ENCODE measurements around the gene KANK3. TPM values are rescaled to one million over a fixed set of nuclear protein-coding genes. Genes with fewer than 3 reads are reported as not detected.
A peak's percentile ranks its signal among the peaks of the same experiment; 100 is the strongest.

Gene KANK3
- total and polyA plus RNA-seq, 10 of the 15 experiments (the other 5 are each of a cell fraction or from before 2014, with no cell fraction given), result 0.03 to 0.93 (median 0.22) TPM; not detected in 1

- FAIRE-seq, result no peak
- WGBS (ENCODE audit: insufficient coverage, insufficient replicate concordance, low lambda C conversion rate, missing lambda C conversion rate), result 85% methylated on average over 14 of the region's 17 CpGs
These were observed 32.6 kb downstream of the KANK3 start for GRCh38 chr19:8310342-8311055.

GRCh38 chr19:8308891-8309291 is 34.2 kb downstream of the KANK3 start:
- H3K9ac ChIP-seq (ENCODE audit: control insufficient read depth, insufficient read depth, low read length), result no peak overlapping the region; the same call in 1 of the 2 replicates
- BruUV-seq (replicated peaks), result TSS peak; percentile 77
- H3K9me3 ChIP-seq (replicated peaks; ENCODE audit: control insufficient read depth, insufficient read depth, low read length), result no peaks in the 10 kb centered on the region
- in situ Hi-C loops (cut with MboI) (loop anchor here (5.0 kb wide), 1 partner anchor 37 kb away; no protein-coding TSS in a partner anchor), intact Hi-C loops (cut with micrococcal nuclease; ENCODE audit: unreplicated experiment) (no loop called here)
- H3K27ac ChIP-seq (ENCODE audit: control insufficient read depth, insufficient read depth), result no peak overlapping the region
- RAD21 ChIA-PET (ENCODE audit: unreplicated experiment), result no interaction called here
- peaks cover 9 to 12% of the 10 kb centered on the region in 2 experiments; a peak in 3 of 4 replicates for H3K36me3 ChIP-seq (ENCODE audit: control insufficient read depth in 2 of 2, insufficient read depth in 2 of 2, low read length in 1 of 2)
- H3K27me3 ChIP-seq (replicated peaks in 1 of 2; ENCODE audit: control insufficient read depth in 2 of 2, insufficient read depth in 2 of 2, low read length in 1 of 2), result no peaks in the 10 kb centered on the region
- ATAC-seq (no peak), DNase-seq (ENCODE audit: low read depth, low spot score) (no peak), FAIRE-seq (no peak)
- TF ChIP-seq CHD2 (IDR thresholded peaks at IDR 0.05; ENCODE audit: borderline replicate concordance, low read depth, low read length) (no peak), SREBF2 (IDR thresholded peaks at IDR 0.05; ENCODE audit: low read length) (no peak), LARP7 (IDR thresholded peaks at IDR 0.05) (no peak), HDAC6 (IDR thresholded peaks at IDR 0.05; ENCODE audit: unreplicated experiment) (no peak), MYC (IDR thresholded peaks at IDR 0.05; ENCODE audit: insufficient read depth, insufficient read length, insufficient replicate concordance, low read length, severe bottlenecking) (no peak), SPI1 (IDR thresholded peaks at IDR 0.05; ENCODE audit: borderline replicate concordance, insufficient read depth, low read depth, low read length) (no peak), ATF2 (IDR thresholded peaks at IDR 0.05; ENCODE audit: low read length) (no peak), IKZF1 (conservative IDR thresholded peaks at IDR 0.05) (no peak), CREB1 (IDR thresholded peaks at IDR 0.05; ENCODE audit: low read depth) (no peak), NFIC (IDR thresholded peaks at IDR 0.05; ENCODE audit: low read depth, low read length) (no peak), ZBED1 (IDR thresholded peaks at IDR 0.05; ENCODE audit: borderline replicate concordance) (no peak), FOXM1 (IDR thresholded peaks at IDR 0.05; ENCODE audit: low read depth, low read length) (no peak), TBL1XR1 (IDR thresholded peaks at IDR 0.05; ENCODE audit: low read depth, low read length) (no peak), MEF2B (IDR thresholded peaks at IDR 0.05; ENCODE audit: partially characterized antibody, poor library complexity, severe bottlenecking) (no peak)
- CTCF ChIA-PET, result no interaction called here
- peak overlapping the region; percentile 78 for H3K4me2 ChIP-seq (ENCODE audit: control insufficient read depth, insufficient read depth)
- H4K20me1 ChIP-seq (ENCODE audit: control insufficient read depth, insufficient read depth), result no peaks in the 10 kb centered on the region
- H3K79me2 ChIP-seq (ENCODE audit: control insufficient read depth, insufficient read depth, low read length), result peaks cover 21% of the 10 kb centered on the region
- peak overlapping the region; percentile 91; the same call in 1 of the 2 replicates for H3K4me3 ChIP-seq
- H2AFZ ChIP-seq (ENCODE audit: control insufficient read depth, low read depth, low read length), result no peak overlapping the region
- 79% methylated on average over 17 of the region's 17 CpGs for WGBS (ENCODE audit: insufficient coverage, insufficient replicate concordance, low lambda C conversion rate, missing lambda C conversion rate)
- POLR2A ChIA-PET, result interaction anchor here (1.0 kb wide), 1 partner anchor 42 kb away, joined by 9 read pairs; no protein-coding TSS in a partner anchor
- peaks cover 11% of the 10 kb centered on the region for H3K4me1 ChIP-seq (ENCODE audit: control insufficient read depth, insufficient read depth, low read length)
- SMC1A ChIA-PET (ENCODE audit: uncharacterized antibody, unreplicated experiment), result no interaction called here

More at GRCh38 chr19:8310342-8311055, 32.6 kb downstream of the KANK3 start:
- in situ Hi-C loops (cut with MboI) (no loop called here), intact Hi-C loops (cut with micrococcal nuclease; ENCODE audit: unreplicated experiment) (no loop called here)
- peaks cover 21% of the 10 kb centered on the region for H3K79me2 ChIP-seq (ENCODE audit: control insufficient read depth, insufficient read depth, low read length)
- H3K4me3 ChIP-seq, result no peak overlapping the region
- no peak overlapping the region for H3K4me2 ChIP-seq (ENCODE audit: control insufficient read depth, insufficient read depth)
- peaks cover 7 to 9% of the 10 kb centered on the region in 2 experiments; a peak in 3 of 4 replicates for H3K36me3 ChIP-seq (ENCODE audit: control insufficient read depth in 2 of 2, insufficient read depth in 2 of 2, low read length in 1 of 2)
- TF ChIP-seq RELA (IDR thresholded peaks at IDR 0.05; ENCODE audit: borderline replicate concordance, partially characterized antibody) (no peak), SPI1 (IDR thresholded peaks at IDR 0.05; ENCODE audit: borderline replicate concordance, insufficient read depth, low read depth, low read length) (peak; percentile 64; the same call in 1 of the 2 replicates)
- SMC1A ChIA-PET (ENCODE audit: uncharacterized antibody, unreplicated experiment), result no interaction called here
- H2AFZ ChIP-seq (ENCODE audit: control insufficient read depth, low read depth, low read length), result no peak overlapping the region
- POLR2A ChIA-PET, result interaction anchor here (0.5 to 1.3 kb wide), 4 partner anchors 10 to 59 kb away, joined by 3 read pairs; partner anchors contain the start of genes NDUFA7 and RPS28
- H3K27ac ChIP-seq (ENCODE audit: control insufficient read depth, insufficient read depth), result no peak overlapping the region
- H4K20me1 ChIP-seq (ENCODE audit: control insufficient read depth, insufficient read depth), result no peaks in the 10 kb centered on the region
- H3K9me3 ChIP-seq (replicated peaks; ENCODE audit: control insufficient read depth, insufficient read depth, low read length), result no peaks in the 10 kb centered on the region
- RAD21 ChIA-PET (ENCODE audit: unreplicated experiment), result no interaction called here
- no peaks in the 10 kb centered on the region for H3K27me3 ChIP-seq (replicated peaks in 1 of 2; ENCODE audit: control insufficient read depth in 2 of 2, insufficient read depth in 2 of 2, low read length in 1 of 2)
- DNase-seq (ENCODE audit: low read depth, low spot score) (no peak), ATAC-seq (peak; percentile 42)
- CTCF ChIA-PET, result interaction anchor here (1.1 kb wide), 1 partner anchor 9 kb away, joined by 8 read pairs; no protein-coding TSS in a partner anchor
- peaks cover 11% of the 10 kb centered on the region for H3K4me1 ChIP-seq (ENCODE audit: control insufficient read depth, insufficient read depth, low read length)
- H3K9ac ChIP-seq (ENCODE audit: control insufficient read depth, insufficient read depth, low read length), result no peak overlapping the region
- BruUV-seq (replicated peaks), result no TSS peak

Data from GM12878 (cell line).